ENCODE results near the gene RNF208. TPM values are rescaled to one million over a fixed set of nuclear protein-coding genes. Genes with fewer than 3 reads are reported as not detected.

Gene RNF208
- 3.8 TPM for polyA plus RNA-seq (2013, experiment 1 of 2)
- polyA plus RNA-seq (2013, experiment 2 of 2), result 3.8 TPM

GRCh38 chr9:137222190-137223077 lies at the start of gene RNF208:
TSS of gene RNF208 (minus strand) at chr9:137222240. CDS start at chr9:137221212, 1,028 bp downstream.
- Histone ChIP-seq H4K8ac (ENCODE audit: low read length) (peak within 1 kb of the TSS; percentile 92), H3K23ac (ENCODE audit: low read length in 2 of 2) (peak within 1 kb of the TSS in 1 of 2 experiments; percentile 36), H3K14ac (ENCODE audit: low read length in 2 of 2) (no peak within 1 kb of the TSS), H2AFZ (ENCODE audit: low read depth, low read length) (peak within 1 kb of the TSS; percentile 65), H3K36me3 (ENCODE audit: control insufficient read depth in 1 of 2, insufficient read depth in 2 of 2, low read depth in 1 of 2, low read length in 2 of 2) (peaks cover 0 to 10% of the 10 kb centered on the region in 2 experiments), H2BK15ac (ENCODE audit: low read depth, poor library complexity, severe bottlenecking) (peak within 1 kb of the TSS; percentile 26), H3K4me3 (ENCODE audit: insufficient read depth in 1 of 2, low read depth in 1 of 2, low read length in 2 of 2) (peak within 1 kb of the TSS; percentile 54 to 73), H3K4ac (ENCODE audit: low read depth in 1 of 2, low read length in 2 of 2) (peak within 1 kb of the TSS in 1 of 2 experiments; percentile 7), H2BK5ac (ENCODE audit: low read depth, low read length, poor library complexity, severe bottlenecking) (no peak within 1 kb of the TSS), H2BK12ac (ENCODE audit: low read length in 2 of 2) (peak within 1 kb of the TSS in 1 of 2 experiments; percentile 12), H2AK5ac (ENCODE audit: low read length, severe bottlenecking) (no peak within 1 kb of the TSS), H3K9me3 (ENCODE audit: control insufficient read depth, low read length) (no peaks in the 10 kb centered on the region), H3K9ac (ENCODE audit: low read length) (peak within 1 kb of the TSS; percentile 43), H3K4me1 (ENCODE audit: control insufficient read depth, insufficient read depth, low read depth, low read length) (peaks cover 68% of the 10 kb centered on the region), H2BK120ac (ENCODE audit: low read depth, low read length) (peak within 1 kb of the TSS; percentile 45), H3K27me3 (ENCODE audit: control insufficient read depth in 1 of 2, insufficient read depth in 1 of 2, low read length in 2 of 2) (no peaks in the 10 kb centered on the region), H3K18ac (ENCODE audit: low read depth in 1 of 2, low read length in 2 of 2) (peak within 1 kb of the TSS; percentile 41 to 85), H3K79me1 (replicated peaks; ENCODE audit: low read length, poor library complexity, severe bottlenecking) (no peaks in the 10 kb centered on the region), H3K27ac (ENCODE audit: low read length, poor library complexity, severe bottlenecking) (peak within 1 kb of the TSS; percentile 17), H3K4me2 (ENCODE audit: low read length, poor library complexity, severe bottlenecking) (peak within 1 kb of the TSS; percentile 80), H4K91ac (ENCODE audit: low read length) (peak within 1 kb of the TSS; percentile 87)
- peak; percentile 24 for DNase-seq
- 19% methylated on average over 47 of the region's 88 CpGs for WGBS

GRCh38 chr9:137271696-137272076 lies 49.6 kb upstream of the RNF208 start:
- Histone ChIP-seq H3K4me1 (ENCODE audit: control insufficient read depth, insufficient read depth, low read depth, low read length) (peaks cover 35% of the 10 kb centered on the region), H2BK15ac (ENCODE audit: low read depth, poor library complexity, severe bottlenecking) (no peak overlapping the region), H4K8ac (ENCODE audit: low read length) (no peak overlapping the region), H3K9me3 (ENCODE audit: control insufficient read depth, low read length) (no peaks in the 10 kb centered on the region), H2BK120ac (ENCODE audit: low read depth, low read length) (peak overlapping the region; percentile 42), H3K9ac (ENCODE audit: low read length) (no peak overlapping the region), H3K23ac (ENCODE audit: low read length in 2 of 2) (no peak overlapping the region), H2BK5ac (ENCODE audit: low read depth, low read length, poor library complexity, severe bottlenecking) (no peak overlapping the region), H3K27ac (ENCODE audit: low read length, poor library complexity, severe bottlenecking) (no peak overlapping the region), H2BK12ac (ENCODE audit: low read length in 2 of 2) (no peak overlapping the region), H3K4me2 (ENCODE audit: low read length, poor library complexity, severe bottlenecking) (no peak overlapping the region), H3K27me3 (ENCODE audit: control insufficient read depth in 1 of 2, insufficient read depth in 1 of 2, low read length in 2 of 2) (no peaks in the 10 kb centered on the region), H3K18ac (ENCODE audit: low read depth in 1 of 2, low read length in 2 of 2) (no peak overlapping the region), H3K79me1 (replicated peaks; ENCODE audit: low read length, poor library complexity, severe bottlenecking) (peaks cover 41% of the 10 kb centered on the region), H4K91ac (ENCODE audit: low read length) (no peak overlapping the region), H2AFZ (ENCODE audit: low read depth, low read length) (no peak overlapping the region), H3K4ac (ENCODE audit: low read depth in 1 of 2, low read length in 2 of 2) (no peak overlapping the region), H3K14ac (ENCODE audit: low read length in 2 of 2) (no peak overlapping the region), H2AK5ac (ENCODE audit: low read length, severe bottlenecking) (no peak overlapping the region), H3K36me3 (ENCODE audit: control insufficient read depth in 1 of 2, insufficient read depth in 2 of 2, low read depth in 1 of 2, low read length in 2 of 2) (peaks cover 58 to 78% of the 10 kb centered on the region in 2 experiments), H3K4me3 (ENCODE audit: insufficient read depth in 1 of 2, low read depth in 1 of 2, low read length in 2 of 2) (no peak overlapping the region)
- 76% methylated on average over 3 of the region's 3 CpGs for WGBS
- no peak for DNase-seq

GRCh38 chr9:137270929-137271695 lies 49.1 kb upstream of the RNF208 start:
- DNase-seq, result no peak
- H4K8ac ChIP-seq (ENCODE audit: low read length), result no peak overlapping the region
- no peak overlapping the region for H3K27ac ChIP-seq (ENCODE audit: low read length, poor library complexity, severe bottlenecking)
- no peak overlapping the region for H2BK120ac ChIP-seq (ENCODE audit: low read depth, low read length)
- H2BK5ac ChIP-seq (ENCODE audit: low read depth, low read length, poor library complexity, severe bottlenecking), result no peak overlapping the region
- H3K79me1 ChIP-seq (replicated peaks; ENCODE audit: low read length, poor library complexity, severe bottlenecking), result peaks cover 47% of the 10 kb centered on the region
- peaks cover 63 to 80% of the 10 kb centered on the region in 2 experiments for H3K36me3 ChIP-seq (ENCODE audit: control insufficient read depth in 1 of 2, insufficient read depth in 2 of 2, low read depth in 1 of 2, low read length in 2 of 2)
- peak overlapping the region in 1 of 2 experiments; percentile 37 for H2BK12ac ChIP-seq (ENCODE audit: low read length in 2 of 2)
- no peak overlapping the region for H2AFZ ChIP-seq (ENCODE audit: low read depth, low read length)
- no peak overlapping the region for H4K91ac ChIP-seq (ENCODE audit: low read length)
- no peak overlapping the region for H3K9ac ChIP-seq (ENCODE audit: low read length)
- no peak overlapping the region for H3K23ac ChIP-seq (ENCODE audit: low read length in 2 of 2)
- H3K14ac ChIP-seq (ENCODE audit: low read length in 2 of 2), result no peak overlapping the region
- no peak overlapping the region for H3K4me2 ChIP-seq (ENCODE audit: low read length, poor library complexity, severe bottlenecking)
- H3K4ac ChIP-seq (ENCODE audit: low read depth in 1 of 2, low read length in 2 of 2), result no peak overlapping the region
- H3K18ac ChIP-seq (ENCODE audit: low read depth in 1 of 2, low read length in 2 of 2), result peak overlapping the region in 1 of 2 experiments; percentile 54
- H3K4me3 ChIP-seq (ENCODE audit: insufficient read depth in 1 of 2, low read depth in 1 of 2, low read length in 2 of 2), result no peak overlapping the region
- H3K27me3 ChIP-seq (ENCODE audit: control insufficient read depth in 1 of 2, insufficient read depth in 1 of 2, low read length in 2 of 2), result no peaks in the 10 kb centered on the region
- H3K9me3 ChIP-seq (ENCODE audit: control insufficient read depth, low read length), result no peaks in the 10 kb centered on the region
- peaks cover 31% of the 10 kb centered on the region for H3K4me1 ChIP-seq (ENCODE audit: control insufficient read depth, insufficient read depth, low read depth, low read length)
- no peak overlapping the region for H2AK5ac ChIP-seq (ENCODE audit: low read length, severe bottlenecking)
- WGBS, result 97% methylated on average over 32 of the region's 32 CpGs
- H2BK15ac ChIP-seq (ENCODE audit: low read depth, poor library complexity, severe bottlenecking), result no peak overlapping the region
